IMR-90 (cell line): ENCODE measurements around the gene PRKD1. TPM values are rescaled to one million over a fixed set of nuclear protein-coding genes. Genes with fewer than 3 reads are reported as not detected.

ENCODE experiments used
- ATAC-seq: fragments of 200-7000 bp; cut with Tn5 transposase; 2 replicates; pipeline ENCODE4 v1.9.1; 2020; ENCODE audit warnings: low read depth, mild to moderate bottlenecking, moderate library complexity
- BruUV-seq: library from RNA; stranded (reverse); fragments of 400-500 nt; replicated peaks from 2 replicates; lab custom pipeline; 2021; lab: Mats Ljungman, UMichigan
- CTCF ChIA-PET: fragments of 300-600 bp; formaldehyde crosslinking; extraction: SDS; loops from one replicate; lab custom pipeline; 2021; ENCODE audit warnings: antibody characterized with exemption; lab: Yijun Ruan, JAX
- POLR2A ChIA-PET: fragments of 300-600 bp; sonication (Branson Sonifier 250); formaldehyde crosslinking; loops from one replicate; lab custom pipeline; 2022; ENCODE audit warnings: antibody characterized with exemption; ENCODE audit not compliant: unreplicated experiment; lab: Charles Lee
- DNase-seq: peaks from one replicate; pipeline ENCODE4 v3.0.0; 2013
- H2AFZ ChIP-seq: replicated peaks from 2 replicates; pipeline ENCODE3; 2013; ENCODE audit warnings: low read length, mild to moderate bottlenecking; ENCODE audit not compliant: poor library complexity
- H2AK5ac ChIP-seq: 2 replicates; pipeline ENCODE4 v1.6.1; 2013; ENCODE audit warnings: low read depth, low read length, inconsistent platforms
- H2AK9ac ChIP-seq: replicated peaks from 2 replicates; pipeline ENCODE3; 2013; ENCODE audit warnings: mild to moderate bottlenecking, low read depth, low read length, moderate library complexity; ENCODE audit not compliant: poor library complexity
- H2BK120ac ChIP-seq: 2 replicates; pipeline ENCODE4 v1.6.1; 2013; ENCODE audit warnings: low read depth, low read length, inconsistent platforms
- H2BK15ac ChIP-seq: 3 replicates; pipeline ENCODE4 v1.6.1; 2013; ENCODE audit warnings: low read depth, low read length, inconsistent platforms
- H2BK20ac ChIP-seq: 2 replicates; pipeline ENCODE4 v1.6.1; 2013; ENCODE audit warnings: low read depth, mild to moderate bottlenecking, inconsistent platforms, low read length, moderate library complexity
- H2BK5ac ChIP-seq: 2 replicates; pipeline ENCODE4 v1.6.1; 2013; ENCODE audit warnings: mild to moderate bottlenecking, low read depth, low read length, inconsistent platforms; ENCODE audit not compliant: poor library complexity, severe bottlenecking
- H3K14ac ChIP-seq: replicated peaks from 2 replicates; pipeline ENCODE4 v1.6.1; 2013; ENCODE audit warnings: low read depth, low read length, inconsistent platforms
- H3K18ac ChIP-seq: 2 replicates; pipeline ENCODE4 v1.6.1; 2013; ENCODE audit warnings: low read depth, low read length, control low read depth
- H3K23ac ChIP-seq: 2 replicates; pipeline ENCODE4 v1.6.1; 2013; ENCODE audit warnings: low read depth, low read length, inconsistent platforms
- H3K27ac ChIP-seq: 2 replicates; pipeline ENCODE4 v1.5.1; 2013; ENCODE audit warnings: mild to moderate bottlenecking, control low read depth, low read length; ENCODE audit not compliant: insufficient read depth
- H3K27me3 ChIP-seq: 2 replicates; pipeline ENCODE4 v1.6.1; 2013; ENCODE audit warnings: low read length; ENCODE audit not compliant: control insufficient read depth, insufficient read depth
- H3K36me3 ChIP-seq: 2 replicates; pipeline ENCODE4 v1.6.1; 2013; ENCODE audit warnings: low read length, mixed read lengths; ENCODE audit not compliant: control insufficient read depth, insufficient read depth
- H3K4ac ChIP-seq: 2 replicates; pipeline ENCODE4 v1.6.1; 2013; ENCODE audit warnings: low read depth, low read length, inconsistent platforms
- H3K4me1 ChIP-seq: 2 replicates; pipeline ENCODE4 v1.6.1; 2013; ENCODE audit warnings: low read length, mixed read lengths; ENCODE audit not compliant: control insufficient read depth, insufficient read depth
- H3K4me2 ChIP-seq: 2 replicates; pipeline ENCODE4 v1.6.1; 2013; ENCODE audit warnings: low read depth, mild to moderate bottlenecking, control low read depth, low read length, moderate library complexity
- H3K4me3 ChIP-seq: 2 replicates; pipeline ENCODE4 v1.5.1; 2013; ENCODE audit warnings: low read depth, mild to moderate bottlenecking, control low read depth, low read length, moderate library complexity; ENCODE audit not compliant: insufficient read depth
- H3K56ac ChIP-seq: 2 replicates; pipeline ENCODE4 v1.6.1; 2013; ENCODE audit warnings: low read length, inconsistent platforms; ENCODE audit not compliant: insufficient read depth; ENCODE audit errors: extremely low read depth
- H3K79me1 ChIP-seq, 2 experiments: 2 replicates each; pipeline ENCODE4 v1.6.1; 2013; ENCODE audit warnings: low read length in 2 of 2, inconsistent platforms in 1 of 2, low read depth in 1 of 2
- H3K9ac ChIP-seq: 2 replicates; pipeline ENCODE4 v1.6.1; 2013; ENCODE audit warnings: low read depth, low read length, control low read depth
- H3K9me1 ChIP-seq: 2 replicates; pipeline ENCODE4 v1.6.1; 2013; ENCODE audit warnings: low read length, inconsistent platforms; ENCODE audit not compliant: insufficient read depth
- H3K9me3 ChIP-seq: 2 replicates; pipeline ENCODE4 v1.6.1; 2013; ENCODE audit warnings: low read length; ENCODE audit not compliant: control insufficient read depth, insufficient read depth
- H4K20me1 ChIP-seq: 2 replicates; pipeline ENCODE4 v1.6.1; 2013; ENCODE audit warnings: low read length, inconsistent platforms; ENCODE audit not compliant: insufficient read depth
- H4K5ac ChIP-seq: 2 replicates; pipeline ENCODE4 v1.6.1; 2013; ENCODE audit warnings: mild to moderate bottlenecking, low read depth, low read length, control low read depth
- H4K8ac ChIP-seq, 2 experiments: 2 replicates each; pipeline ENCODE4 v1.6.1; 2013; ENCODE audit warnings: low read depth in 2 of 2, low read length in 2 of 2, control low read depth in 1 of 2, inconsistent platforms in 1 of 2
- H4K91ac ChIP-seq: 2 replicates; pipeline ENCODE4 v1.6.1; 2013; ENCODE audit warnings: low read depth, low read length, inconsistent platforms; ENCODE audit not compliant: insufficient read depth
- NFE2L2 ChIP-seq: fragments of 150-350 bp; IDR thresholded peaks from 2 replicates; pipeline ENCODE4 v1.6.1; 2016; ENCODE audit warnings: low read depth, mild to moderate bottlenecking, low read length
- WGBS, 2 experiments: methylation state at CpG; one replicate each; pipeline versions ENCODE4 v1.1.5 to v1.1.7; 2013; ENCODE audit warnings: missing lambda C conversion rate in 2 of 2; ENCODE audit not compliant: insufficient read length in 1 of 2; ENCODE audit errors: extremely low coverage in 2 of 2; 5-methylcytosine and 5-hydroxymethylcytosine counted together
- dilution Hi-C: fragments of 300-500 bp; cut with HindIII; formaldehyde crosslinking; loops from one replicate; pipeline ENCODE4 v1.14.3; 2018; ENCODE audit warnings: low sequenced_read_pairs; ENCODE audit not compliant: unreplicated experiment
- in situ Hi-C: fragments of 300-500 bp; cut with MboI; formaldehyde crosslinking; loops from 3 replicates; pipeline ENCODE4 v1.14.3; 2019; ENCODE audit warnings: low sequenced_read_pairs, inconsistent platforms, mixed read lengths
- intact Hi-C: fragments of 100-400 bp; cut with micrococcal nuclease; formaldehyde crosslinking; loops from 2 replicates; pipeline ENCODE4 v1.10.0; 2022
- polyA plus RNA-seq, 3 experiments: library from polyadenylated mRNA; depleted of rRNA; stranded (reverse); fragments of >200 nt; gene quantifications; 2 replicates each; pipeline ENCODE4 v1.2.3, GENCODE V29; 2012; ENCODE audit warnings: low replicate concordance in 1 of 3
- total RNA-seq: library from RNA; depleted of rRNA; stranded (reverse); fragments of >200 nt; gene quantifications from 2 replicates; pipeline ENCODE4 v1.2.3, GENCODE V29; 2012

Gene PRKD1
- total and polyA plus RNA-seq, 2 of the 4 experiments (the other 2 are of a cell fraction) = 12.9 to 14.2 TPM

- Histone ChIP-seq H2AK5ac (no peak overlapping the region), H3K27ac (no peak overlapping the region), H3K9me3 (no peaks in the 10 kb centered on the region), H3K4ac (no peak overlapping the region), H4K20me1 (no peaks in the 10 kb centered on the region; the same call in 1 of the 2 replicates), H3K79me1 (peaks cover 12 to 22% of the 10 kb centered on the region in 2 experiments), H4K5ac (no peak overlapping the region), H3K9me1 (no peaks in the 10 kb centered on the region), H3K36me3 (no peaks in the 10 kb centered on the region), H4K91ac (no peak overlapping the region), H3K9ac (no peak overlapping the region), H2AK9ac (no peak overlapping the region), H3K14ac (no peak overlapping the region), H3K4me2 (no peak overlapping the region), H4K8ac (no peak overlapping the region), H3K56ac (no peak overlapping the region), H2BK15ac (no peak overlapping the region), H2BK20ac (no peak overlapping the region), H2BK120ac (no peak overlapping the region), H3K27me3 (no peaks in the 10 kb centered on the region), H2AFZ (no peak overlapping the region), H3K18ac (no peak overlapping the region), H3K23ac (no peak overlapping the region), H3K4me1 (peaks cover 2% of the 10 kb centered on the region; the same call in 1 of the 2 replicates), H3K4me3 (no peak overlapping the region), H2BK5ac (no peak overlapping the region)
- in situ Hi-C loops = no loop called here
- WGBS, 2 experiments = no CpG with 5 or more reads among the region's 5 CpGs
- DNase-seq = no peak
- POLR2A ChIA-PET = no interaction called here
- no peak for ATAC-seq
- CTCF ChIA-PET = interaction anchor here (0.7 kb wide), 1 partner anchor 120 kb away, joined by 5 read pairs; no protein-coding TSS in a partner anchor
- dilution Hi-C loops = no loop called here
- BruUV-seq = no TSS peak
- TF ChIP-seq NFE2L2 = no peak
- intact Hi-C loops = no loop called here
Measured at GRCh38 chr14:29885988-29886387, 41.7 kb downstream of the PRKD1 start.
